K562 (cell line): ENCODE measurements around the gene ERICH6. TPM values are rescaled to one million over a fixed set of nuclear protein-coding genes. Genes with fewer than 3 reads are reported as not detected.
A peak's percentile ranks its signal among the peaks of the same experiment; 100 is the strongest.

Experiments
- E2F3 ChIP-seq: fragments of 250-450 bp; sonication (Bioruptor Pico); IDR thresholded peaks from 2 replicates; pipeline ENCODE4 v1.4.0; 2020; ENCODE audit warnings: mild to moderate bottlenecking
- FOXA1 ChIP-seq: fragments of 450-650 bp; IDR thresholded peaks from 2 replicates; pipeline ENCODE4 v1.6.1; 2016; ENCODE audit warnings: mild to moderate bottlenecking, borderline replicate concordance
- FOXK1 ChIP-seq: sonication (generic); formaldehyde crosslinking; IDR thresholded peaks from 2 replicates; pipeline ENCODE4 v1.8.0; 2022; ENCODE audit warnings: missing genetic modification reagents, mild to moderate bottlenecking, borderline replicate concordance
- NFATC3 ChIP-seq: fragments of 450-650 bp; IDR thresholded peaks from 2 replicates; pipeline ENCODE4 v1.6.1; 2017; ENCODE audit warnings: mild to moderate bottlenecking
- NFE2L1 ChIP-seq: fragments of 450-650 bp; IDR thresholded peaks from 2 replicates; pipeline ENCODE4 v1.6.1; 2016; ENCODE audit warnings: missing genetic modification characterization, low read depth, mild to moderate bottlenecking, missing compliant biosample characterization, moderate library complexity, borderline replicate concordance
- PHB2 ChIP-seq: fragments of 450-650 bp; IDR thresholded peaks from 2 replicates; pipeline ENCODE4 v1.6.1; 2017; ENCODE audit warnings: low read depth
- PML ChIP-seq: IDR thresholded peaks from 2 replicates; pipeline ENCODE4 v1.6.1; 2012; ENCODE audit warnings: low read length, inconsistent platforms
- SMAD4 ChIP-seq: fragments of 250-450 bp; sonication (Bioruptor Pico); conservative IDR thresholded peaks from 2 replicates; pipeline ENCODE4 v1.8.0; 2021; ENCODE audit warnings: inconsistent platforms, mild to moderate bottlenecking, moderate library complexity
- ZMIZ1 ChIP-seq, 2 experiments: fragments of 150-350 bp in 1 of 2; IDR thresholded peaks; 2 replicates each; pipeline ENCODE4 v1.6.1; 2012 to 2016; ENCODE audit warnings: low read depth in 2 of 2, low read length in 2 of 2, mild to moderate bottlenecking in 1 of 2, moderate library complexity in 1 of 2
- ZNF184 ChIP-seq: sonication (generic); formaldehyde crosslinking; IDR thresholded peaks from 2 replicates; pipeline ENCODE4 v1.5.0; 2020; ENCODE audit warnings: missing genetic modification reagents
- ZNF311 ChIP-seq: fragments of 250-450 bp; sonication (Bioruptor Pico); IDR thresholded peaks from 2 replicates; pipeline ENCODE4 v1.4.0; 2020; ENCODE audit warnings: mild to moderate bottlenecking, moderate library complexity
- ZNF445 ChIP-seq: fragments of 250-450 bp; sonication (Bioruptor Pico); IDR thresholded peaks from 2 replicates; pipeline ENCODE4 v1.4.0; 2020; ENCODE audit warnings: low read depth, mild to moderate bottlenecking, moderate library complexity
- polyA plus RNA-seq, 8 experiments: library from polyadenylated mRNA; depleted of rRNA in 4 of 8; stranded (reverse) in 5 of 8; unstranded in 3 of 8; fragments of >200 nt; fragmentation: Nextera tagmentation in 2 of 8; fragmentation: Illumina TruSeq in 1 of 8; extraction: Ambion mirVana in 2 of 8; extraction: Trizol in 1 of 8; gene quantifications; 2 replicates each; pipeline versions ENCODE4 v1.2.1 to v1.2.3, GENCODE V29; 2011 to 2014; ENCODE audit warnings: inconsistent platforms in 1 of 8, missing spikeins in 1 of 8
- total RNA-seq, 7 experiments: library from RNA; depleted of rRNA in 6 of 7; stranded (reverse); fragments of >200 nt in 6 of 7; fragmentation: Illumina TruSeq in 2 of 7; extraction: Trizol in 2 of 7; gene quantifications; 2 replicates each; pipeline versions ENCODE4 v1.2.1 to v1.2.3, GENCODE V29; 2011 to 2021; ENCODE audit warnings: low replicate concordance in 1 of 7
- TF ChIP-seq, protein P1 (sequence below), 2 experiments: fragments of 450-650 bp; IDR thresholded peaks; 2 replicates each; pipeline ENCODE4 v1.6.1; 2018; ENCODE audit warnings: mild to moderate bottlenecking in 2 of 2, low read depth in 1 of 2; ENCODE audit not compliant: partially characterized antibody in 2 of 2
- TF ChIP-seq, protein P2 (sequence below): fragments of 250-450 bp; sonication (Bioruptor Pico); IDR thresholded peaks from 2 replicates; pipeline ENCODE4 v1.8.0; 2022; ENCODE audit warnings: inconsistent platforms, mild to moderate bottlenecking, moderate library complexity, borderline replicate concordance

The ERICH6 gene
- total and polyA plus RNA-seq, 9 of the 15 experiments (the other 6 are each of a cell fraction or from before 2014, with no cell fraction given): not detected

DNA sequence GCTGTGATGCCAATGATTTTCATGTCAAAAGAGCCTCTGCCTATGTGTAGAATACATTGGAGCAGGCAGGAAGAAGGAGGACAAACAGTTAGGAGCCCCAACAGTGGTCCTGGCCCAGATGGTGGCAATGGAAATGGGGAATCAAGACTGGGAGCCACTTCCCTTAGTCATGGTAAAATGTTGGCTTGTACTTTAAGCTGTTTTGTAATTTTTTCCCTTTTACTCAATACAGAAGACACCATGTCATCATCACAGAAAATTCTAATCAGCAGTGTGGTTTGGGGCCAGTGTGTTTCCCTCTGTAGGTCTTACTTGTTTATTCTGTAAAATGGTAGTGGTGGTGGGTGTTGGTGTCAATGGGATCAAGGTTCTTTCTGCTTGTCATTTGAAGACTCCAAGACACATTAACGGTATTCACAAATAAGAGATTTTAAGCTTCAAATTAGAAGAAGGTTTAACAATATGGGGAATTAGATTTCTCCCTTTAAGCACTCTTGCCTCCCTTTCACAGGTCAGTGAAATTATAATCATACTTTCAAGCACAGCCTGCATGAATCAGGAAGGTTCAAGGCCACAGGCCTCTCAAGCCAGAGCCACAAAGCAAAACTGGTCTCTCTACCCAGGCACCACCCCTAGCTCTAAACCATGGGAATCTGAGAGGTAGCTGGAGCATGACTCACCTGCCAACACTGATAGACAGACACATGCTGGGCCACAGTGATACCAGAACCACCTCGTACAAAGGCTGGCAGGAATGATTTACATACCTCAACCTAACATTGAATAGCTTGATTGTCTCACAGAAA, 34.4 kb upstream of the ERICH6 start (continued):
- TF ChIP-seq, protein P1, sequence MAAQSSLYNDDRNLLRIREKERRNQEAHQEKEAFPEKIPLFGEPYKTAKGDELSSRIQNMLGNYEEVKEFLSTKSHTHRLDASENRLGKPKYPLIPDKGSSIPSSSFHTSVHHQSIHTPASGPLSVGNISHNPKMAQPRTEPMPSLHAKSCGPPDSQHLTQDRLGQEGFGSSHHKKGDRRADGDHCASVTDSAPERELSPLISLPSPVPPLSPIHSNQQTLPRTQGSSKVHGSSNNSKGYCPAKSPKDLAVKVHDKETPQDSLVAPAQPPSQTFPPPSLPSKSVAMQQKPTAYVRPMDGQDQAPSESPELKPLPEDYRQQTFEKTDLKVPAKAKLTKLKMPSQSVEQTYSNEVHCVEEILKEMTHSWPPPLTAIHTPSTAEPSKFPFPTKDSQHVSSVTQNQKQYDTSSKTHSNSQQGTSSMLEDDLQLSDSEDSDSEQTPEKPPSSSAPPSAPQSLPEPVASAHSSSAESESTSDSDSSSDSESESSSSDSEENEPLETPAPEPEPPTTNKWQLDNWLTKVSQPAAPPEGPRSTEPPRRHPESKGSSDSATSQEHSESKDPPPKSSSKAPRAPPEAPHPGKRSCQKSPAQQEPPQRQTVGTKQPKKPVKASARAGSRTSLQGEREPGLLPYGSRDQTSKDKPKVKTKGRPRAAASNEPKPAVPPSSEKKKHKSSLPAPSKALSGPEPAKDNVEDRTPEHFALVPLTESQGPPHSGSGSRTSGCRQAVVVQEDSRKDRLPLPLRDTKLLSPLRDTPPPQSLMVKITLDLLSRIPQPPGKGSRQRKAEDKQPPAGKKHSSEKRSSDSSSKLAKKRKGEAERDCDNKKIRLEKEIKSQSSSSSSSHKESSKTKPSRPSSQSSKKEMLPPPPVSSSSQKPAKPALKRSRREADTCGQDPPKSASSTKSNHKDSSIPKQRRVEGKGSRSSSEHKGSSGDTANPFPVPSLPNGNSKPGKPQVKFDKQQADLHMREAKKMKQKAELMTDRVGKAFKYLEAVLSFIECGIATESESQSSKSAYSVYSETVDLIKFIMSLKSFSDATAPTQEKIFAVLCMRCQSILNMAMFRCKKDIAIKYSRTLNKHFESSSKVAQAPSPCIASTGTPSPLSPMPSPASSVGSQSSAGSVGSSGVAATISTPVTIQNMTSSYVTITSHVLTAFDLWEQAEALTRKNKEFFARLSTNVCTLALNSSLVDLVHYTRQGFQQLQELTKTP (IDR thresholded peaks at IDR 0.05; ENCODE audit: low read depth in 1 of 2, partially characterized antibody in 2 of 2): peak in 1 of 2 experiments; percentile 14
- TF ChIP-seq NFE2L1 (tag): no peak
- 0 out of 2 replicates have a peak, but pooled peaks have one; percentile 55 for TF ChIP-seq PHB2
- TF ChIP-seq ZMIZ1 (IDR thresholded peaks at IDR 0.05; ENCODE audit: low read depth in 2 of 2, low read length in 2 of 2): peak in 1 of 2 experiments; percentile 82; a peak in 2 of 4 replicates
- TF ChIP-seq FOXK1 (CRISPR knock-in tag): no peak
- TF ChIP-seq, protein P2, sequence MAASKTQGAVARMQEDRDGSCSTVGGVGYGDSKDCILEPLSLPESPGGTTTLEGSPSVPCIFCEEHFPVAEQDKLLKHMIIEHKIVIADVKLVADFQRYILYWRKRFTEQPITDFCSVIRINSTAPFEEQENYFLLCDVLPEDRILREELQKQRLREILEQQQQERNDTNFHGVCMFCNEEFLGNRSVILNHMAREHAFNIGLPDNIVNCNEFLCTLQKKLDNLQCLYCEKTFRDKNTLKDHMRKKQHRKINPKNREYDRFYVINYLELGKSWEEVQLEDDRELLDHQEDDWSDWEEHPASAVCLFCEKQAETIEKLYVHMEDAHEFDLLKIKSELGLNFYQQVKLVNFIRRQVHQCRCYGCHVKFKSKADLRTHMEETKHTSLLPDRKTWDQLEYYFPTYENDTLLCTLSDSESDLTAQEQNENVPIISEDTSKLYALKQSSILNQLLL: no peak
- no peak for TF ChIP-seq ZNF311 (CRISPR knock-in tag)
- no peak for TF ChIP-seq E2F3 (CRISPR knock-in tag)
- TF ChIP-seq SMAD4 (CRISPR knock-in tag): no peak
- TF ChIP-seq NFATC3: no peak
- no peak for TF ChIP-seq ZNF184 (CRISPR knock-in tag)
- no peak for TF ChIP-seq ZNF445 (CRISPR knock-in tag)
- TF ChIP-seq FOXA1: no peak
- peak; percentile 47; the same call in 1 of the 2 replicates for TF ChIP-seq PML
